ENCODE results near the gene CPED1.

DNA sequence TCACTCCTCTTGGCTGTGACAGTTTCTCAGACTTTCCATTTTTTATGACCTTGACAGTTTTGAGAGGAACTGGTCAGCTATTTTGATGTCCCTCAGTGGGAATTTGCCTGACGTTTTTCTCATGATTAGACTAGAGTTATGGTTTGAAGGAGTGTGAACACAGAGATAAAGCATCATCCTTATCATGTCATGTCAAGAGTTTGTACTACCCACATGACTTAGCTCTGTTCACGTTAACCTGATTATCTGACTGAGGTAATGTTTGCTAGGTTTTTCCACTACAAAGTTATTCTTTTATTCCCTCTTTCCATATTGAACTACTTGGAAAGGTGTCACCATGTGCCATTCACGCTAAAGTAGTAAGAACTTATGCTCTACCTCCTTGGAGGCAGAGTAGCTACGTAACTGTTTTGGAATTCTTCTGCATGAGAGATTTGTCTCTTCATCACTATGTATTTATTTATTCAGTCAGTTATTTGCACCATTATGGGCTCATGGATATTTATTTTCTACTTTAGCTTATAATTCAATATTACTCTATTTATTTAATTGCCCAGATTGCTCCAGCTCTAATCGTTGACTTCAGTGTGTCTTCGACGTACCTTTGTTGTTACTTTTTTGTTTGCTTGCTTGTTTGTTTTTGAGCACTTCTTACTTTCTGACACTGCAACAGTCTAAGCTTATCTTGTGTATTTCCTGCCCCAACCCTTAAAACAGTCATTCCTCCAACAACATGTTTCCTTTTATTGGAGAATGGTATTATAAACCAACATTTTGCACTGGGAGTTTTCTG lies 50.4 kb downstream of the CPED1 start:
- TF ChIP-seq, protein P1, sequence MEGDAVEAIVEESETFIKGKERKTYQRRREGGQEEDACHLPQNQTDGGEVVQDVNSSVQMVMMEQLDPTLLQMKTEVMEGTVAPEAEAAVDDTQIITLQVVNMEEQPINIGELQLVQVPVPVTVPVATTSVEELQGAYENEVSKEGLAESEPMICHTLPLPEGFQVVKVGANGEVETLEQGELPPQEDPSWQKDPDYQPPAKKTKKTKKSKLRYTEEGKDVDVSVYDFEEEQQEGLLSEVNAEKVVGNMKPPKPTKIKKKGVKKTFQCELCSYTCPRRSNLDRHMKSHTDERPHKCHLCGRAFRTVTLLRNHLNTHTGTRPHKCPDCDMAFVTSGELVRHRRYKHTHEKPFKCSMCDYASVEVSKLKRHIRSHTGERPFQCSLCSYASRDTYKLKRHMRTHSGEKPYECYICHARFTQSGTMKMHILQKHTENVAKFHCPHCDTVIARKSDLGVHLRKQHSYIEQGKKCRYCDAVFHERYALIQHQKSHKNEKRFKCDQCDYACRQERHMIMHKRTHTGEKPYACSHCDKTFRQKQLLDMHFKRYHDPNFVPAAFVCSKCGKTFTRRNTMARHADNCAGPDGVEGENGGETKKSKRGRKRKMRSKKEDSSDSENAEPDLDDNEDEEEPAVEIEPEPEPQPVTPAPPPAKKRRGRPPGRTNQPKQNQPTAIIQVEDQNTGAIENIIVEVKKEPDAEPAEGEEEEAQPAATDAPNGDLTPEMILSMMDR (IDR thresholded peaks at IDR 0.05): no peak
- no peak for TF ChIP-seq POLR2A (IDR thresholded peaks at IDR 0.05)

Measured in testis (tissue), 2 donors.